Effector memory CD8-positive, alpha-beta T cell (primary cell): ENCODE measurements around the gene PNLIPRP1.

Experiments used
- ATAC-seq: fragments of 150-1000 bp; cut with Tn5 transposase; replicated peaks from 2 replicates; pipeline ENCODE4 v1.10.0; 2021; ENCODE audit warnings: mild to moderate bottlenecking, moderate library complexity
- DNase-seq, 3 experiments: peaks; one replicate each; pipeline ENCODE4 v3.0.0; 2021
- H3K27ac Mint-ChIP-seq, 2 donors: one replicate each; pipeline ENCODE4 v1.8.0; 2022; ENCODE audit warnings: mild to moderate bottlenecking in 2 of 2, mixed read lengths in 2 of 2, moderate library complexity in 2 of 2
- H3K27me3 Mint-ChIP-seq, 2 donors: one replicate each; pipeline ENCODE4 v1.8.0; 2022; ENCODE audit warnings: mixed read lengths in 2 of 2
- H3K36me3 Mint-ChIP-seq: one replicate; pipeline ENCODE4 v1.8.0; 2022; ENCODE audit warnings: mild to moderate bottlenecking, moderate library complexity, mixed read lengths; ENCODE audit not compliant: insufficient read depth
- H3K4me1 Mint-ChIP-seq, 2 donors: one replicate each; pipeline ENCODE4 v1.8.0; 2022; ENCODE audit warnings: low read depth in 2 of 2, mixed read lengths in 2 of 2
- H3K4me3 Mint-ChIP-seq, 2 donors: one replicate each; pipeline ENCODE4 v1.8.0; 2022; ENCODE audit warnings: mild to moderate bottlenecking in 2 of 2, mixed read lengths in 2 of 2, moderate library complexity in 2 of 2
- H3K9me3 Mint-ChIP-seq, 2 donors: one replicate each; pipeline ENCODE4 v1.8.0; 2022; ENCODE audit warnings: mixed read lengths in 2 of 2

The PNLIPRP1 gene

GRCh38 chr10:116626815-116627214, 36.1 kb downstream of the PNLIPRP1 start:
- Mint-ChIP-seq H3K4me3 (no peak overlapping the region), H3K27ac (no peak overlapping the region), H3K36me3 (no peaks in the 10 kb centered on the region), H3K4me1 (no peaks in the 10 kb centered on the region), H3K27me3 (peaks cover 7 to 38% of the 10 kb centered on the region in 2 donors), H3K9me3 (peaks cover 9 to 10% of the 10 kb centered on the region in 2 donors)
- DNase-seq = no peak
- ATAC-seq = no peak

GRCh38 chr10:116627386-116627933, 36.7 kb downstream of the PNLIPRP1 start:
- no peaks in the 10 kb centered on the region for H3K4me1 Mint-ChIP-seq
- no peak overlapping the region for H3K4me3 Mint-ChIP-seq
- DNase-seq (no peak), ATAC-seq (no peak)
- no peaks in the 10 kb centered on the region for H3K36me3 Mint-ChIP-seq
- H3K9me3 Mint-ChIP-seq = peaks cover 3 to 4% of the 10 kb centered on the region in 2 donors
- H3K27ac Mint-ChIP-seq = no peak overlapping the region
- peaks cover under 1 to 32% of the 10 kb centered on the region in 2 donors for H3K27me3 Mint-ChIP-seq

GRCh38 chr10:116629340-116629739, 38.6 kb downstream of the PNLIPRP1 start:
- Mint-ChIP-seq H3K27ac (no peak overlapping the region), H3K36me3 (no peaks in the 10 kb centered on the region), H3K4me1 (no peaks in the 10 kb centered on the region), H3K27me3 (peaks cover 0 to 22% of the 10 kb centered on the region in 2 donors), H3K4me3 (no peak overlapping the region), H3K9me3 (peaks cover 0 to 3% of the 10 kb centered on the region in 2 donors)
- no peak for ATAC-seq
- DNase-seq = no peak

- H3K27ac Mint-ChIP-seq = no peak overlapping the region
- peaks cover 0 to 17% of the 10 kb centered on the region in 2 donors for H3K27me3 Mint-ChIP-seq
- H3K36me3 Mint-ChIP-seq = no peaks in the 10 kb centered on the region
- H3K4me3 Mint-ChIP-seq = no peak overlapping the region
- H3K9me3 Mint-ChIP-seq = peaks cover 0 to 3% of the 10 kb centered on the region in 2 donors
- ATAC-seq (no peak), DNase-seq (no peak)
- no peaks in the 10 kb centered on the region for H3K4me1 Mint-ChIP-seq
Measured at GRCh38 chr10:116630020-116630419, 39.3 kb downstream of the PNLIPRP1 start.

GRCh38 chr10:116631871-116632295, 41.1 kb downstream of the PNLIPRP1 start:
- H3K9me3 Mint-ChIP-seq = peaks cover 0 to 6% of the 10 kb centered on the region in 2 donors
- ATAC-seq (no peak), DNase-seq (no peak)
- no peaks in the 10 kb centered on the region for H3K4me1 Mint-ChIP-seq
- peaks cover 0 to 4% of the 10 kb centered on the region in 2 donors for H3K27me3 Mint-ChIP-seq
- no peaks in the 10 kb centered on the region for H3K36me3 Mint-ChIP-seq
- no peak overlapping the region for H3K27ac Mint-ChIP-seq
- no peak overlapping the region for H3K4me3 Mint-ChIP-seq

GRCh38 chr10:116632596-116633215, 41.9 kb downstream of the PNLIPRP1 start:
- peaks cover 0 to 6% of the 10 kb centered on the region in 2 donors for H3K9me3 Mint-ChIP-seq
- no peaks in the 10 kb centered on the region for H3K4me1 Mint-ChIP-seq
- no peak overlapping the region for H3K27ac Mint-ChIP-seq
- no peaks in the 10 kb centered on the region for H3K36me3 Mint-ChIP-seq
- DNase-seq (no peak), ATAC-seq (no peak)
- H3K27me3 Mint-ChIP-seq = no peaks in the 10 kb centered on the region
- no peak overlapping the region for H3K4me3 Mint-ChIP-seq

GRCh38 chr10:116633216-116633600, 42.4 kb downstream of the PNLIPRP1 start:
- no peaks in the 10 kb centered on the region for H3K4me1 Mint-ChIP-seq
- no peak overlapping the region for H3K27ac Mint-ChIP-seq
- no peak for ATAC-seq
- peaks cover 0 to 6% of the 10 kb centered on the region in 2 donors for H3K9me3 Mint-ChIP-seq
- no peaks in the 10 kb centered on the region for H3K27me3 Mint-ChIP-seq
- no peaks in the 10 kb centered on the region for H3K36me3 Mint-ChIP-seq
- no peak for DNase-seq
- H3K4me3 Mint-ChIP-seq = no peak overlapping the region

GRCh38 chr10:116634126-116634975, 43.6 kb downstream of the PNLIPRP1 start:
- ATAC-seq (no peak), DNase-seq (no peak)
- no peak overlapping the region for H3K27ac Mint-ChIP-seq
- no peaks in the 10 kb centered on the region for H3K36me3 Mint-ChIP-seq
- H3K4me1 Mint-ChIP-seq = no peaks in the 10 kb centered on the region
- H3K27me3 Mint-ChIP-seq = no peaks in the 10 kb centered on the region
- H3K4me3 Mint-ChIP-seq = no peak overlapping the region
- H3K9me3 Mint-ChIP-seq = peaks cover 0 to 3% of the 10 kb centered on the region in 2 donors

- Mint-ChIP-seq H3K36me3 (no peaks in the 10 kb centered on the region), H3K4me3 (no peak overlapping the region), H3K4me1 (no peaks in the 10 kb centered on the region), H3K27ac (no peak overlapping the region), H3K9me3 (peaks cover 0 to 3% of the 10 kb centered on the region in 2 donors), H3K27me3 (no peaks in the 10 kb centered on the region)
- no peak for ATAC-seq
- no peak for DNase-seq
Measured at GRCh38 chr10:116636385-116636784, 45.6 kb downstream of the PNLIPRP1 start.

GRCh38 chr10:116636976-116637375, 46.2 kb downstream of the PNLIPRP1 start:
- Mint-ChIP-seq H3K4me1 (no peaks in the 10 kb centered on the region), H3K27me3 (no peaks in the 10 kb centered on the region), H3K27ac (no peak overlapping the region), H3K4me3 (no peak overlapping the region), H3K9me3 (peaks cover 0 to 3% of the 10 kb centered on the region in 2 donors), H3K36me3 (no peaks in the 10 kb centered on the region)
- ATAC-seq = no peak
- no peak for DNase-seq

- ATAC-seq = no peak
- Mint-ChIP-seq H3K27ac (no peak overlapping the region), H3K4me3 (no peak overlapping the region), H3K27me3 (no peaks in the 10 kb centered on the region), H3K36me3 (no peaks in the 10 kb centered on the region), H3K4me1 (no peaks in the 10 kb centered on the region), H3K9me3 (peaks cover 0 to 5% of the 10 kb centered on the region in 2 donors)
- DNase-seq = no peak
Measured at GRCh38 chr10:116637830-116638229, 47.1 kb downstream of the PNLIPRP1 start.

GRCh38 chr10:116646502-116646901, 55.7 kb downstream of the PNLIPRP1 start:
- Mint-ChIP-seq H3K27ac (no peak overlapping the region), H3K9me3 (peaks cover 0 to 6% of the 10 kb centered on the region in 2 donors), H3K4me3 (no peak overlapping the region), H3K4me1 (no peaks in the 10 kb centered on the region), H3K27me3 (no peaks in the 10 kb centered on the region), H3K36me3 (no peaks in the 10 kb centered on the region)
- DNase-seq (no peak), ATAC-seq (no peak)

GRCh38 chr10:116648903-116649302, 58.1 kb downstream of the PNLIPRP1 start:
- ATAC-seq = no peak
- no peak overlapping the region for H3K27ac Mint-ChIP-seq
- peaks cover 0 to 2% of the 10 kb centered on the region in 2 donors for H3K27me3 Mint-ChIP-seq
- no peak for DNase-seq
- no peaks in the 10 kb centered on the region for H3K4me1 Mint-ChIP-seq
- peaks cover 0 to 3% of the 10 kb centered on the region in 2 donors for H3K9me3 Mint-ChIP-seq
- H3K36me3 Mint-ChIP-seq = no peaks in the 10 kb centered on the region
- no peak overlapping the region for H3K4me3 Mint-ChIP-seq

GRCh38 chr10:116653885-116654284, 63.1 kb downstream of the PNLIPRP1 start:
- no peak overlapping the region for H3K27ac Mint-ChIP-seq
- H3K36me3 Mint-ChIP-seq = no peaks in the 10 kb centered on the region
- no peak overlapping the region for H3K4me3 Mint-ChIP-seq
- H3K4me1 Mint-ChIP-seq = no peaks in the 10 kb centered on the region
- peaks cover 0 to 2% of the 10 kb centered on the region in 2 donors for H3K9me3 Mint-ChIP-seq
- H3K27me3 Mint-ChIP-seq = peaks cover 0 to 6% of the 10 kb centered on the region in 2 donors
- no peak for ATAC-seq
- no peak for DNase-seq
